Loucy (cell line): Measurements from ENCODE around the gene FYB2.

Experiments used
- H2AFZ ChIP-seq: fragments of 200-600 bp; sonication (generic); 2 replicates; pipeline ENCODE4 v1.6.0; 2016; ENCODE audit warnings: antibody characterized with exemption, mild to moderate bottlenecking, low read length, moderate library complexity
- H3F3A ChIP-seq: fragments of 200-600 bp; 2 replicates; pipeline ENCODE4 v1.6.0; 2016; ENCODE audit warnings: antibody characterized with exemption, low read depth, mild to moderate bottlenecking
- H3K27me3 ChIP-seq: fragments of 200-600 bp; sonication (generic); 2 replicates; pipeline ENCODE4 v1.6.1; 2014; ENCODE audit warnings: low read length, mild to moderate bottlenecking; ENCODE audit not compliant: insufficient read depth, poor library complexity, severe bottlenecking
- H3K36me3 ChIP-seq: fragments of 200-600 bp; sonication (generic); 2 replicates; pipeline ENCODE4 v1.6.1; 2016; ENCODE audit warnings: low read length; ENCODE audit not compliant: insufficient read depth
- H3K4me1 ChIP-seq: fragments of 200-600 bp; sonication (generic); 2 replicates; pipeline ENCODE4 v1.5.1; 2014; ENCODE audit warnings: low read length, mild to moderate bottlenecking; ENCODE audit not compliant: insufficient read depth, poor library complexity, severe bottlenecking
- H3K4me2 ChIP-seq: fragments of 200-600 bp; sonication (generic); 2 replicates; pipeline ENCODE4 v1.6.0; 2014; ENCODE audit warnings: antibody characterized with exemption, low read length, low read depth, mild to moderate bottlenecking; ENCODE audit not compliant: poor library complexity, severe bottlenecking
- H3K4me3 ChIP-seq: fragments of 200-600 bp; sonication (generic); 2 replicates; pipeline ENCODE4 v1.5.1; 2014; ENCODE audit warnings: low read length, mild to moderate bottlenecking, mixed read lengths; ENCODE audit not compliant: poor library complexity, severe bottlenecking
- H3K79me2 ChIP-seq: fragments of 200-600 bp; sonication (generic); 2 replicates; pipeline ENCODE4 v1.6.1; 2014; ENCODE audit warnings: low read length; ENCODE audit not compliant: insufficient read depth
- H3K9ac ChIP-seq: fragments of 200-600 bp; sonication (generic); 2 replicates; pipeline ENCODE4 v1.6.0; 2014; ENCODE audit warnings: mild to moderate bottlenecking, low read depth, low read length, moderate library complexity; ENCODE audit not compliant: poor library complexity, severe bottlenecking
- H3K9me2 ChIP-seq: fragments of 200-600 bp; sonication (generic); replicated peaks from 2 replicates; pipeline ENCODE4 v1.6.1; 2016; ENCODE audit warnings: low read depth, low read length, mixed read lengths
- H3K9me3 ChIP-seq: fragments of 200-600 bp; sonication (generic); 2 replicates; pipeline ENCODE4 v1.6.1; 2014; ENCODE audit warnings: mild to moderate bottlenecking, antibody characterized with exemption, low read length, low read depth; ENCODE audit not compliant: insufficient read depth
- H4K20me1 ChIP-seq: fragments of 200-600 bp; sonication (generic); 2 replicates; pipeline ENCODE4 v1.6.0; 2014; ENCODE audit warnings: antibody characterized with exemption, low read length, mild to moderate bottlenecking; ENCODE audit not compliant: insufficient read depth, poor library complexity, severe bottlenecking
- CTCF ChIP-seq: fragments of 200-600 bp; sonication (generic); conservative IDR thresholded peaks from 2 replicates; pipeline ENCODE4 v1.5.1; 2014; ENCODE audit warnings: mild to moderate bottlenecking, antibody characterized with exemption, low read length
- EZH2phosphoT487 ChIP-seq: fragments of 200-600 bp; IDR thresholded peaks from 2 replicates; pipeline ENCODE4 v1.6.1; 2018; ENCODE audit warnings: antibody characterized with exemption, mild to moderate bottlenecking, moderate library complexity, borderline replicate concordance

FYB2 gene

GRCh38 chr1:56819387-56819899, at the start of gene FYB2:
Gene FYB2 (minus strand): TSS chr1:56819404. CDS start chr1:56819290, 114 bp downstream.
- Histone ChIP-seq H3K9me3 (no peaks in the 10 kb centered on the region), H3K9ac (no peak within 1 kb of the TSS), H3F3A (no peaks in the 10 kb centered on the region), H3K4me1 (no peaks in the 10 kb centered on the region), H2AFZ (no peak within 1 kb of the TSS), H3K79me2 (no peaks in the 10 kb centered on the region), H3K36me3 (no peaks in the 10 kb centered on the region), H3K4me3 (no peak within 1 kb of the TSS), H4K20me1 (no peaks in the 10 kb centered on the region), H3K27me3 (no peaks in the 10 kb centered on the region), H3K9me2 (no peaks in the 10 kb centered on the region), H3K4me2 (no peak within 1 kb of the TSS)
- TF ChIP-seq EZH2phosphoT487, result no peak
- no peak for TF ChIP-seq CTCF

- no peaks in the 10 kb centered on the region for H3K27me3 ChIP-seq
- H3K79me2 ChIP-seq, result no peaks in the 10 kb centered on the region
- H3K9me3 ChIP-seq, result no peaks in the 10 kb centered on the region
- no peak overlapping the region for H3K4me3 ChIP-seq
- no peak for TF ChIP-seq CTCF
- no peak for TF ChIP-seq EZH2phosphoT487
- H4K20me1 ChIP-seq, result no peaks in the 10 kb centered on the region
- no peaks in the 10 kb centered on the region for H3K4me1 ChIP-seq
- H2AFZ ChIP-seq, result no peak overlapping the region
- H3F3A ChIP-seq, result no peaks in the 10 kb centered on the region
- no peak overlapping the region for H3K4me2 ChIP-seq
- no peaks in the 10 kb centered on the region for H3K36me3 ChIP-seq
- H3K9me2 ChIP-seq, result no peaks in the 10 kb centered on the region
- no peak overlapping the region for H3K9ac ChIP-seq
Observed at GRCh38 chr1:56868761-56869160, 49.6 kb upstream of the FYB2 start.

- Histone ChIP-seq H3K4me3 (no peak overlapping the region), H3K9me2 (no peaks in the 10 kb centered on the region), H4K20me1 (no peaks in the 10 kb centered on the region), H3K27me3 (no peaks in the 10 kb centered on the region), H3K4me2 (no peak overlapping the region), H3K79me2 (no peaks in the 10 kb centered on the region), H2AFZ (no peak overlapping the region), H3F3A (no peaks in the 10 kb centered on the region), H3K9me3 (no peaks in the 10 kb centered on the region), H3K36me3 (no peaks in the 10 kb centered on the region), H3K4me1 (no peaks in the 10 kb centered on the region), H3K9ac (no peak overlapping the region)
- TF ChIP-seq EZH2phosphoT487, result no peak
- no peak for TF ChIP-seq CTCF
Observed at GRCh38 chr1:56867491-56867890, 48.3 kb upstream of the FYB2 start.
